ENCODE data around the gene FBLN5.

DNA sequence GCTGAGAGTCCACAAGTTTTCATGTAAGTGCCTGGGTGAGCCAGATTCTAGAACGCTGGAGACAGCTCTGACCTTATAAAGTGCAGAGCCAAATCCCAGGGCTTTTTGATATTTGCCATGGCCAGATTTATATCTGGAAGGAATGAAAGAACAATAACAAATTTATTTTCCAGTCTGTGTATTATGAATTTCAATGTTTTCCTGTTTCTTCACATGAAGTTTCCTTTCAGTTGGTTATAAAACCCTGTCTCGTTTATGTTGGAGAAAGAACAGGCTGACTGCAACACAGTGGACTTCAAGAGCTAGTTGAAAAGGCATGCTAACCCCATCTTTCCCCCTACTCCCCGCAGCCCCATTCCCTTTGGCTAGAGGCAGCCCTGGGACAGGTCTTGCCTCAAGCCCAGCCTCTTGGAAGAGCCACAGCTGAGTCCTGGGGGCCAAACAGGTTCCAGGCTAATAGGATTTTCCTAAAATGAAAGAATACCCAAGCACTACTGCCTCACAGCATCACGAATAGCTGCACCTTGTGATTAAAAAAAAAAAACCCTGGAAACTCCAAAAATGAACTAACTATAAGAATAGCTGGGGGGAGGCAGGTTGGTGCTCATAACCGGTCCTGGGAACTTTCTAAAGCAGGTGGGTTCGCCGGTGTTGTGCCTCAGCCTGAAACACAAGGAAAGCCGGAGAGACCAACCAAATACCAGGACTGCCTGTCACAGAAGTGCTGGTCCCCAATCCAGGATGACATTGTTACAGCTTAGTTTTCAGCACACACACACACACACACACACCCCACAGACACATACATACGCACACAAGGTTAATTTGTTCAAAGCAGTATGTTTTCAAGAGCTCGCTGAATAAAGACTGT lies 1.5 kb downstream of the FBLN5 start:
- no peak for TF ChIP-seq EZH2 (IDR thresholded peaks at IDR 0.05; ENCODE audit: low read length, missing control alignments)
- TF ChIP-seq, protein P1, sequence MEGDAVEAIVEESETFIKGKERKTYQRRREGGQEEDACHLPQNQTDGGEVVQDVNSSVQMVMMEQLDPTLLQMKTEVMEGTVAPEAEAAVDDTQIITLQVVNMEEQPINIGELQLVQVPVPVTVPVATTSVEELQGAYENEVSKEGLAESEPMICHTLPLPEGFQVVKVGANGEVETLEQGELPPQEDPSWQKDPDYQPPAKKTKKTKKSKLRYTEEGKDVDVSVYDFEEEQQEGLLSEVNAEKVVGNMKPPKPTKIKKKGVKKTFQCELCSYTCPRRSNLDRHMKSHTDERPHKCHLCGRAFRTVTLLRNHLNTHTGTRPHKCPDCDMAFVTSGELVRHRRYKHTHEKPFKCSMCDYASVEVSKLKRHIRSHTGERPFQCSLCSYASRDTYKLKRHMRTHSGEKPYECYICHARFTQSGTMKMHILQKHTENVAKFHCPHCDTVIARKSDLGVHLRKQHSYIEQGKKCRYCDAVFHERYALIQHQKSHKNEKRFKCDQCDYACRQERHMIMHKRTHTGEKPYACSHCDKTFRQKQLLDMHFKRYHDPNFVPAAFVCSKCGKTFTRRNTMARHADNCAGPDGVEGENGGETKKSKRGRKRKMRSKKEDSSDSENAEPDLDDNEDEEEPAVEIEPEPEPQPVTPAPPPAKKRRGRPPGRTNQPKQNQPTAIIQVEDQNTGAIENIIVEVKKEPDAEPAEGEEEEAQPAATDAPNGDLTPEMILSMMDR (conservative IDR thresholded peaks at IDR 0.05 in 1 of 2, IDR thresholded peaks at IDR 0.05 in 1 of 2; ENCODE audit: low read depth in 1 of 2, low read length in 2 of 2): no peak

All from fibroblast of lung (primary cell).